ENCODE measurements around the gene SPATA6.

The SPATA6 gene

GRCh38 chr1:48471691-48472576 lies at the start of gene SPATA6 (continued):
- TF ChIP-seq PRDM1 (tag by site-specific recombination; IDR thresholded peaks at IDR 0.05): 0 out of 2 replicates have a peak, but pooled peaks have one; percentile 3
- TF ChIP-seq ZNF501 (tag by site-specific recombination; IDR thresholded peaks at IDR 0.05): peak; percentile 29; the same call in 1 of the 2 replicates
- TF ChIP-seq ZNF777 (tag by site-specific recombination; IDR thresholded peaks at IDR 0.05; ENCODE audit: borderline replicate concordance): peak; percentile 43; the same call in 1 of the 2 replicates
- TF ChIP-seq ZNF433 (tag by site-specific recombination; IDR thresholded peaks at IDR 0.05; ENCODE audit: low read depth): no peak
- peak; percentile 53 for TF ChIP-seq KLF9 (tag by site-specific recombination; IDR thresholded peaks at IDR 0.05; ENCODE audit: low read depth)
- TF ChIP-seq ZBTB21 (tag by site-specific recombination; IDR thresholded peaks at IDR 0.05): peak; percentile 92
- TF ChIP-seq, protein P1, sequence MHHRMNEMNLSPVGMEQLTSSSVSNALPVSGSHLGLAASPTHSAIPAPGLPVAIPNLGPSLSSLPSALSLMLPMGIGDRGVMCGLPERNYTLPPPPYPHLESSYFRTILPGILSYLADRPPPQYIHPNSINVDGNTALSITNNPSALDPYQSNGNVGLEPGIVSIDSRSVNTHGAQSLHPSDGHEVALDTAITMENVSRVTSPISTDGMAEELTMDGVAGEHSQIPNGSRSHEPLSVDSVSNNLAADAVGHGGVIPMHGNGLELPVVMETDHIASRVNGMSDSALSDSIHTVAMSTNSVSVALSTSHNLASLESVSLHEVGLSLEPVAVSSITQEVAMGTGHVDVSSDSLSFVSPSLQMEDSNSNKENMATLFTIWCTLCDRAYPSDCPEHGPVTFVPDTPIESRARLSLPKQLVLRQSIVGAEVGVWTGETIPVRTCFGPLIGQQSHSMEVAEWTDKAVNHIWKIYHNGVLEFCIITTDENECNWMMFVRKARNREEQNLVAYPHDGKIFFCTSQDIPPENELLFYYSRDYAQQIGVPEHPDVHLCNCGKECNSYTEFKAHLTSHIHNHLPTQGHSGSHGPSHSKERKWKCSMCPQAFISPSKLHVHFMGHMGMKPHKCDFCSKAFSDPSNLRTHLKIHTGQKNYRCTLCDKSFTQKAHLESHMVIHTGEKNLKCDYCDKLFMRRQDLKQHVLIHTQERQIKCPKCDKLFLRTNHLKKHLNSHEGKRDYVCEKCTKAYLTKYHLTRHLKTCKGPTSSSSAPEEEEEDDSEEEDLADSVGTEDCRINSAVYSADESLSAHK (tag by site-specific recombination; IDR thresholded peaks at IDR 0.05): no peak
- TF ChIP-seq ZNF202 (tag by site-specific recombination; IDR thresholded peaks at IDR 0.05; ENCODE audit: borderline replicate concordance): no peak
- TF ChIP-seq ZNF239 (tag by site-specific recombination; IDR thresholded peaks at IDR 0.05): no peak
- peak; percentile 80; the same call in 1 of the 2 replicates for TF ChIP-seq ZBTB10 (tag by site-specific recombination; IDR thresholded peaks at IDR 0.05)
- TF ChIP-seq ZNF2 (tag by site-specific recombination; IDR thresholded peaks at IDR 0.05): peak; percentile 28; the same call in 1 of the 2 replicates
- TF ChIP-seq KLF1 (tag by site-specific recombination; IDR thresholded peaks at IDR 0.05): peak; percentile 18; the same call in 1 of the 2 replicates
- 0 out of 2 replicates have a peak, but pooled peaks have one; percentile 24 for TF ChIP-seq ZNF561 (tag by site-specific recombination; IDR thresholded peaks at IDR 0.05; ENCODE audit: borderline replicate concordance)
- TF ChIP-seq ZBTB6 (tag by site-specific recombination; IDR thresholded peaks at IDR 0.05): peak; percentile 87
- TF ChIP-seq ZNF423 (tag by site-specific recombination; IDR thresholded peaks at IDR 0.05): peak; percentile 63; the same call in 1 of the 2 replicates
- no peak for TF ChIP-seq ZNF292 (tag by site-specific recombination; IDR thresholded peaks at IDR 0.05; ENCODE audit: borderline replicate concordance, low read depth)
- TF ChIP-seq SP2 (tag by site-specific recombination; IDR thresholded peaks at IDR 0.05): peak; percentile 74
- peak; percentile 73; the same call in 1 of the 2 replicates for TF ChIP-seq EGR2 (tag by site-specific recombination; IDR thresholded peaks at IDR 0.05; ENCODE audit: low read depth)
- peak; percentile 57; the same call in 1 of the 2 replicates for TF ChIP-seq KLF16 (tag by site-specific recombination; IDR thresholded peaks at IDR 0.05)
- no peak; the same call in none of the 2 replicates for TF ChIP-seq ZNF394 (tag by site-specific recombination; IDR thresholded peaks at IDR 0.05; ENCODE audit: borderline replicate concordance)
- peak; percentile 69 for TF ChIP-seq ZNF341 (tag by site-specific recombination; IDR thresholded peaks at IDR 0.05; ENCODE audit: low read depth)
- no peak for TF ChIP-seq ZNF521 (tag by site-specific recombination; IDR thresholded peaks at IDR 0.05)
- 0 out of 2 replicates have a peak, but pooled peaks have one; percentile 28 for TF ChIP-seq ZNF518A (tag by site-specific recombination; conservative IDR thresholded peaks at IDR 0.05; ENCODE audit: low read depth)
- TF ChIP-seq RBAK (tag by site-specific recombination; IDR thresholded peaks at IDR 0.05): no peak
